Osteoblast (primary cell): ENCODE measurements around the gene UBR3. TPM values are rescaled to one million over a fixed set of nuclear protein-coding genes. Genes with fewer than 3 reads are reported as not detected.
A peak's percentile ranks its signal among the peaks of the same experiment; 100 is the strongest.
"Not testable (repeated sequence)": the region's sequence is repeated elsewhere in the genome, so short reads cannot be mapped to it uniquely, and the experiment has no call there.

Experiments used
- DNase-seq: peaks from one replicate; pipeline ENCODE4 v3.0.0; 2011; ENCODE audit warnings: low spot score, mixed read lengths; ENCODE audit not compliant: insufficient read length; ENCODE audit errors: missing footprints
- H2AFZ ChIP-seq: 2 replicates; pipeline ENCODE4 v1.6.0; 2011; ENCODE audit warnings: mild to moderate bottlenecking, low read length
- H3K27ac ChIP-seq: 2 replicates; pipeline ENCODE4 v1.5.1; 2011; ENCODE audit warnings: mild to moderate bottlenecking, low read depth, low read length, moderate library complexity
- H3K27me3 ChIP-seq: 2 replicates; pipeline ENCODE4 v1.6.0; 2012; ENCODE audit warnings: mild to moderate bottlenecking, control low read depth, inconsistent platforms, low read length, moderate library complexity; ENCODE audit not compliant: insufficient read depth
- H3K36me3 ChIP-seq: 2 replicates; pipeline ENCODE4 v1.5.1; 2011; ENCODE audit warnings: mild to moderate bottlenecking, low read length, control low read depth, moderate library complexity; ENCODE audit not compliant: insufficient read depth
- H3K4me1 ChIP-seq: 2 replicates; pipeline ENCODE4 v1.5.1; 2011; ENCODE audit warnings: mild to moderate bottlenecking, low read length, control low read depth, moderate library complexity; ENCODE audit not compliant: insufficient read depth
- H3K4me2 ChIP-seq: 2 replicates; pipeline ENCODE4 v1.6.0; 2011; ENCODE audit warnings: mild to moderate bottlenecking, low read length; ENCODE audit not compliant: insufficient read depth
- H3K4me3 ChIP-seq: fragments of 200-600 bp; sonication (generic); 3 replicates; pipeline ENCODE4 v1.5.1; 2012; ENCODE audit warnings: mild to moderate bottlenecking, low read length, inconsistent platforms; ENCODE audit not compliant: insufficient read depth
- H3K79me2 ChIP-seq: 2 replicates; pipeline ENCODE4 v1.6.0; 2012; ENCODE audit warnings: mild to moderate bottlenecking, low read length, control low read depth, inconsistent platforms; ENCODE audit not compliant: insufficient read depth
- H3K9me3 ChIP-seq: 2 replicates; pipeline ENCODE4 v1.5.1; 2011; ENCODE audit warnings: low read depth, low read length, control low read depth
- H4K20me1 ChIP-seq: 2 replicates; pipeline ENCODE4 v1.6.0; 2012; ENCODE audit warnings: mild to moderate bottlenecking, low read length, control low read depth; ENCODE audit not compliant: insufficient read depth
- total RNA-seq: library from RNA; depleted of rRNA; stranded (reverse); fragments of >200 nt; gene quantifications from 2 replicates; pipeline ENCODE4 v1.2.3, GENCODE V29; 2012
- TF ChIP-seq, protein P1 (sequence below): IDR thresholded peaks from 2 replicates; pipeline ENCODE4 v1.5.1; 2011; ENCODE audit warnings: mild to moderate bottlenecking, low read depth, low read length, moderate library complexity; ENCODE audit errors: extremely low read depth

The UBR3 gene
- total RNA-seq, 1 donor: 42.7 TPM

DNA sequence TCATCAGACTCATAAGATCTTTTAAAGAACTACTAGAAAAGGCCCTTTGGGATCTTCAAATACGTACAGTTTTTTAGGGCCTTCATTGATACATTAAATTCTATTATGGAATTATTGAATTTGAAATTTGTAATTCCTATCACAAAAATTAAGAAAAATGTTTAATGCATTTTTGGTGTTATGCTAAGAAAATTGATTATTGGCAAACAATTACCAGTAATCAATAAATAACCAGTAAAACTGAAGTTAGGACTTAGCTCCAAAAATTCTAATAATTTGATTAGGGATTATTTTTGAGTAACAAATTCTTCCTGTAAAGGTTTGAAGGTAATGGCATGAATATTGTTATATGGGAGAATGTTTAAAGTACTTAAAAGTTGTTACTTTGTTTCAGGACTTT, 119.3 kb downstream of the UBR3 start:
- no peak overlapping the region for H3K4me3 ChIP-seq
- DNase-seq: no peak
- no peaks in the 10 kb centered on the region for H3K79me2 ChIP-seq
- no peaks in the 10 kb centered on the region for H3K27me3 ChIP-seq
- H3K27ac ChIP-seq: no peak overlapping the region
- no peaks in the 10 kb centered on the region for H3K9me3 ChIP-seq
- peaks cover 26% of the 10 kb centered on the region for H3K36me3 ChIP-seq
- no peaks in the 10 kb centered on the region for H4K20me1 ChIP-seq
- no peaks in the 10 kb centered on the region for H3K4me1 ChIP-seq
- TF ChIP-seq, protein P1, sequence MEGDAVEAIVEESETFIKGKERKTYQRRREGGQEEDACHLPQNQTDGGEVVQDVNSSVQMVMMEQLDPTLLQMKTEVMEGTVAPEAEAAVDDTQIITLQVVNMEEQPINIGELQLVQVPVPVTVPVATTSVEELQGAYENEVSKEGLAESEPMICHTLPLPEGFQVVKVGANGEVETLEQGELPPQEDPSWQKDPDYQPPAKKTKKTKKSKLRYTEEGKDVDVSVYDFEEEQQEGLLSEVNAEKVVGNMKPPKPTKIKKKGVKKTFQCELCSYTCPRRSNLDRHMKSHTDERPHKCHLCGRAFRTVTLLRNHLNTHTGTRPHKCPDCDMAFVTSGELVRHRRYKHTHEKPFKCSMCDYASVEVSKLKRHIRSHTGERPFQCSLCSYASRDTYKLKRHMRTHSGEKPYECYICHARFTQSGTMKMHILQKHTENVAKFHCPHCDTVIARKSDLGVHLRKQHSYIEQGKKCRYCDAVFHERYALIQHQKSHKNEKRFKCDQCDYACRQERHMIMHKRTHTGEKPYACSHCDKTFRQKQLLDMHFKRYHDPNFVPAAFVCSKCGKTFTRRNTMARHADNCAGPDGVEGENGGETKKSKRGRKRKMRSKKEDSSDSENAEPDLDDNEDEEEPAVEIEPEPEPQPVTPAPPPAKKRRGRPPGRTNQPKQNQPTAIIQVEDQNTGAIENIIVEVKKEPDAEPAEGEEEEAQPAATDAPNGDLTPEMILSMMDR: no peak
- no peak overlapping the region for H3K4me2 ChIP-seq
- H2AFZ ChIP-seq: no peak overlapping the region

GRCh38 chr2:169955940-169956339, 128.7 kb downstream of the UBR3 start:
- Histone ChIP-seq H3K27ac (no peak overlapping the region), H2AFZ (no peak overlapping the region), H3K4me1 (no peaks in the 10 kb centered on the region), H3K4me2 (no peak overlapping the region), H3K79me2 (peaks cover 4% of the 10 kb centered on the region), H3K4me3 (no peak overlapping the region), H3K36me3 (peaks cover 8% of the 10 kb centered on the region), H4K20me1 (no peaks in the 10 kb centered on the region), H3K27me3 (no peaks in the 10 kb centered on the region), H3K9me3 (no peaks in the 10 kb centered on the region)
- TF ChIP-seq, protein P1: no peak
- no peak for DNase-seq

DNA sequence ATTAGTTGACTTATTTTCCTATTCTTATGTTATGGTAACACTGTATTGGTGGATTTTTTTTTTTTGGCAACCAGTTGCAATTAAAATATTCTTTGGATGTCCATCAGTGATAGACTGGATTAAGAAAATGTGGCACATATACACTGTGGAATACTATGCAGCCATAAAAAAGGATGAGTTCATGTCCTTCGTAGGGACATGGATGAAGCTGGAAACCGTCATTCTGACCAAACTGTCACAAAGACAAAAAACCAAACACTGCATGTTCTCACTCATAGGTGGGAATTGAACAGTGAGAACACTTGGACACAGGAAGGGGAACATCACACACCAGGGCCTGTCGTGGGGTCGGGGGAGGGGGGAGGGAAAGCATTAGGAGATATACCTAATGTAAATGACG, 130.0 kb downstream of the UBR3 start:
- not testable (repeated sequence) for H3K27ac ChIP-seq, H3K27me3 ChIP-seq, H4K20me1 ChIP-seq, H3K4me1 ChIP-seq, DNase-seq, H3K36me3 ChIP-seq, H3K4me2 ChIP-seq, H3K79me2 ChIP-seq, H3K4me3 ChIP-seq, H2AFZ ChIP-seq, H3K9me3 ChIP-seq

DNA sequence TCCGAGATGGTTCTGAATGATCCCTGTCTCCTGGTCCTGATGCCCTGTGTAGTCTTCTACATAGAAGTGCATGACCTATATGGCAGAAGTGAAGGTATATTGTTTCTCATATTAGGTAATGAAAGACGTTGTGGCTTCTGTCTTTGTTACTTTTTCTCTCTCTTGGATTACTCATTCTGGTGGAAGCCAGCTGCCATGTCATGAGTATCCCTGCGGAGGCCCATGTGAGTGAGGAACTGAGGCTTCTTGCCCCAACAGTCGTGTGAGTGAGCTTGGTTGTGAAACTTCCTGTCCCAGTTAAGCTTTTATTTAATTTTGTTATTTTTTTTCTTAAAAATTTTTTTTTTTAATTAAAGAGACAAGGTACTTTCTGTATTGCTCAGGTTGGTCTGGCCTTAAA, 134.7 kb downstream of the UBR3 start:
- H3K4me3 ChIP-seq: no peak overlapping the region
- no peaks in the 10 kb centered on the region for H4K20me1 ChIP-seq
- peak; percentile 25 for DNase-seq
- H2AFZ ChIP-seq: no peak overlapping the region
- no peaks in the 10 kb centered on the region for H3K27me3 ChIP-seq
- H3K79me2 ChIP-seq: peaks cover 6% of the 10 kb centered on the region
- H3K9me3 ChIP-seq: no peaks in the 10 kb centered on the region
- H3K36me3 ChIP-seq: peaks cover 14% of the 10 kb centered on the region
- peaks cover 8% of the 10 kb centered on the region for H3K4me1 ChIP-seq
- peak overlapping the region; percentile 5 for H3K4me2 ChIP-seq
- TF ChIP-seq, protein P1: no peak
- peak overlapping the region; percentile 65 for H3K27ac ChIP-seq

DNA sequence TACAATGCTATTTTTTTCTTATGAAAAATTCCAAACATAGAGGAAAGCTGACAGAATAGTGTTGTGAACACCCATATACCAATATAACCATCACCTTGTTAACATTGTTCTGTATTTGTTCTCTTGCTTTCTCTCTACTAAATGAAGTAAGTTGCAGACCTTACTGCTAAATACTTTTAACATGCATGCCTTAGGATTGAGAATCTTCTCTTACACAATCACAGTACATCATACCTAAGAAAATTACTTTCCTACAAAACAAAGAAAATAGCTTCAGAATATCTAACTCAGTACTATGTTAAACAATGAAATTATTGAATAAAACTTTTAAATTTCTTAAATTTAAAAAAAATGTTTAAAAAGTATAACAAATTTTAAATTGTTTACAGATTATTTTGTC, 136.5 kb downstream of the UBR3 start:
- H2AFZ ChIP-seq: no peak overlapping the region
- no peaks in the 10 kb centered on the region for H3K27me3 ChIP-seq
- TF ChIP-seq, protein P1: no peak
- no peak for DNase-seq
- H4K20me1 ChIP-seq: no peaks in the 10 kb centered on the region
- H3K4me1 ChIP-seq: peaks cover 8% of the 10 kb centered on the region
- H3K4me2 ChIP-seq: no peak overlapping the region
- H3K27ac ChIP-seq: no peak overlapping the region
- H3K4me3 ChIP-seq: no peak overlapping the region
- H3K36me3 ChIP-seq: peaks cover 14% of the 10 kb centered on the region
- H3K79me2 ChIP-seq: peaks cover 6% of the 10 kb centered on the region
- H3K9me3 ChIP-seq: no peaks in the 10 kb centered on the region
